SJCRH30 (cell line): ENCODE measurements around the gene C17orf100. TPM values are rescaled to one million over a fixed set of nuclear protein-coding genes. Genes with fewer than 3 reads are reported as not detected.

Source experiments
- DNase-seq, 2 experiments: peaks; one replicate each; pipeline ENCODE4 v3.0.0-alpha.2; 2015 to 2020
- H3K27ac ChIP-seq: fragments of 250-450 bp; sonication (Bioruptor Pico); 2 replicates; pipeline ENCODE4 v1.5.1; 2020; ENCODE audit warnings: mild to moderate bottlenecking, moderate library complexity
- H3K27me3 ChIP-seq: fragments of 250-450 bp; sonication (Bioruptor Pico); 2 replicates; pipeline ENCODE4 v1.5.1; 2020; ENCODE audit warnings: mild to moderate bottlenecking, moderate library complexity
- H3K36me3 ChIP-seq: fragments of 250-450 bp; sonication (Bioruptor Pico); 2 replicates; pipeline ENCODE4 v1.5.1; 2020; ENCODE audit warnings: mild to moderate bottlenecking, moderate library complexity
- H3K4me1 ChIP-seq: fragments of 250-450 bp; sonication (Bioruptor Pico); 2 replicates; pipeline ENCODE4 v1.5.1; 2020; ENCODE audit warnings: mild to moderate bottlenecking, moderate library complexity
- H3K4me3 ChIP-seq: fragments of 250-450 bp; sonication (Bioruptor Pico); 2 replicates; pipeline ENCODE4 v1.5.1; 2020; ENCODE audit warnings: mild to moderate bottlenecking, moderate library complexity
- H3K9me3 ChIP-seq: fragments of 250-450 bp; sonication (Bioruptor Pico); replicated peaks from 2 replicates; pipeline ENCODE4 v1.5.1; 2020; ENCODE audit warnings: mild to moderate bottlenecking, moderate library complexity
- total RNA-seq: library from RNA; depleted of rRNA; stranded (reverse); fragments of >200 nt; shearing (Covaris generic); gene quantifications from 2 replicates; pipeline ENCODE4 v1.2.3, GENCODE V29; 2014

The C17orf100 gene
- total RNA-seq, 1 experiment from 2014 or later = 1.9 TPM

GRCh38 chr17:6670571-6670970 is 19.0 kb downstream of the C17orf100 start:
- H3K4me3 ChIP-seq = no peak overlapping the region
- H3K27ac ChIP-seq = no peak overlapping the region
- H3K4me1 ChIP-seq = no peaks in the 10 kb centered on the region
- no peak for DNase-seq
- no peaks in the 10 kb centered on the region for H3K9me3 ChIP-seq
- H3K36me3 ChIP-seq = no peaks in the 10 kb centered on the region
- H3K27me3 ChIP-seq = no peaks in the 10 kb centered on the region

GRCh38 chr17:6670999-6671398 is 19.4 kb downstream of the C17orf100 start:
- DNase-seq = no peak
- no peaks in the 10 kb centered on the region for H3K9me3 ChIP-seq
- no peaks in the 10 kb centered on the region for H3K36me3 ChIP-seq
- no peak overlapping the region for H3K4me3 ChIP-seq
- no peaks in the 10 kb centered on the region for H3K4me1 ChIP-seq
- no peak overlapping the region for H3K27ac ChIP-seq
- H3K27me3 ChIP-seq = no peaks in the 10 kb centered on the region

GRCh38 chr17:6671431-6671830 is 19.9 kb downstream of the C17orf100 start:
- no peak overlapping the region for H3K4me3 ChIP-seq

DNA sequence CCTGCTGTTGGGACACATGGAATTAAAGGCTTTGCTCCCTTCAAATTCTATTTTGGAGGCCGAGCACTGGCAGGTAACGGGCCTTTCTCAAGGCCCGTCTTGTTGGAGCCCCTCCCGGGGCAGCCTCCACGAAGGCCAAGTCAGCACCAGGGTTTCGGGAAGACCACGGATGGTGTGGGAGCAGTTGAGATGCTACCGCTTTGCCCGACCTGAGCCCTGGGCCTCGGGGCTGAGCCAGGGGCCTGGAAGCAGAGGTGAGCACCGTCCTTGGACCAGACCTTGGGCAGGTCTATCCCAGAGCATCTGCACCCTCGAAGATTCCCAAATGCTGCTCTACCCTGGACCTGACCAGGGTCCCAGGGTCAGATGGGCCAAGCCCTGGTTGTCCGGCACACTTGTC is 23.0 kb downstream of the C17orf100 start:
- Histone ChIP-seq H3K4me3 (no peak overlapping the region), H3K9me3 (no peaks in the 10 kb centered on the region), H3K4me1 (no peaks in the 10 kb centered on the region), H3K27me3 (peaks cover 5% of the 10 kb centered on the region; the same call in 1 of the 2 replicates), H3K36me3 (no peaks in the 10 kb centered on the region), H3K27ac (no peak overlapping the region)
- DNase-seq = no peak

More at GRCh38 chr17:6671431-6671830, 19.9 kb downstream of the C17orf100 start:
- Histone ChIP-seq H3K36me3 (no peaks in the 10 kb centered on the region), H3K27ac (no peak overlapping the region), H3K27me3 (no peaks in the 10 kb centered on the region), H3K4me1 (no peaks in the 10 kb centered on the region), H3K9me3 (no peaks in the 10 kb centered on the region)
- DNase-seq = no peak

DNA sequence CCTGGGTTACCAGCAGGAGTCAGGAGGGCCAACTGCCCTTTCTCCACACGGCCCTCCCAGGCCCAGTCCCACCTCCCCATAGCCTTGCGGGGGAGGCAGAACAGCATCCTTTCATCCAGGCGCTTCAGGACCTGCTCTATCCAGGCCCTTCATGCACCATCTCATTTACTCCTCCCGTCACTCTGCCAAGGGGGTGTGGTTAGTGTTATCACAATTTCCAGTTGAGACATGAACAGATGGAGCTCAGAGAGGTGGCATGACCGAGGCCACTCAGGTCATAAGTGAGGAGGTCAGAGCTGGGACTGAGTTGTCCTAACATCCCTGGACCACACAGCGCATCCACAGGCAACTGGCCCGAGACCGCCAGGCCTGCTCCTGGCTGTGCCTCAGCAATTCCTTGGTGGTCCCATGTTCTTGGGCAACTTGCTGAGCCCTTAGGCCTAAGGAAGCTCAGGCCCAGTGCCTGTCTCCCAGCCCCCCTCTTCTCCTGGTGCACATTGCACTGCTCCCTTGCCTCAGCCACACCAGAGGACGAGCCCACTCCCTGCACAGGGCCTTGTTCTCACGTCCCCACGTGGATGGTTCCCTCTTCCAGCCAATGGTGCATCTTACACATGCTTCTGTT is 23.8 kb downstream of the C17orf100 start:
- Histone ChIP-seq H3K9me3 (no peaks in the 10 kb centered on the region), H3K27ac (no peak overlapping the region), H3K4me1 (no peaks in the 10 kb centered on the region), H3K27me3 (peaks cover 5% of the 10 kb centered on the region; the same call in 1 of the 2 replicates), H3K36me3 (no peaks in the 10 kb centered on the region), H3K4me3 (no peak overlapping the region)
- no peak for DNase-seq

GRCh38 chr17:6676802-6677157 is 25.2 kb downstream of the C17orf100 start:
- Histone ChIP-seq H3K27ac (no peak overlapping the region), H3K27me3 (peaks cover 5% of the 10 kb centered on the region; the same call in 1 of the 2 replicates)

DNA sequence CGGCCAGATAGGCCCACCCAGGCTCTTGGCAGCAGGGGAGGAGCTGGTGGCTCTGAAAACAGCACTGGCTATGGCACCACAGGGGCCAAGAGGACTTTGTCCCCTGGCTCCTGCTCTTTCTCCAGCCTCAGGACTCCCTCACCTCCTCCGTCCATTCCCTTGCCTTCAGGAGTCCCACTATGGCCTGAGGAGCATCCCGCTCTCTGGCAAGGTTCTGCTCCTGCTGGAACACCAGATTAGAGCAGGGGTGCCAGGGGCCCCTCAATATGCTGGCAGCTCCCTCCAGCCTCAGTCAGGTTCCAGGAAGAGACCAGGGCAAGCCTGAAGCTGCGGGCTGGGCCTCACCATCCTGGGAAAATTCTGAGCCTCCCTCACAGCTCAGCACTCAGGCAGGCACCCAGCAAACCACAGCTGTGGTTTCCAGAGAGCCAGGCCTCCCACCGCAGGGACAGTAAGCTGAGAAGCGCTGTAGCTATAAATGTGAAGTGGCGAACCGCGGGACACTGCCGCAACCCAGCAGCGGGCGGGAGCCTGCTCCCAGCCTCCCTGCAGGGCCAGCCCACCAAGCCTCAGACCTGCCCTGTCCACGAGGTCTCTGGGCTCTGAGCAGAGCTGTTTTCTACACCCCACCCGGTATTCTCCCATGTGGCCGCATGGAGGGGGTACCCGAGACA is 25.7 kb downstream of the C17orf100 start:
- Histone ChIP-seq H3K27me3 (peaks cover 5% of the 10 kb centered on the region; the same call in 1 of the 2 replicates), H3K9me3 (no peaks in the 10 kb centered on the region), H3K36me3 (no peaks in the 10 kb centered on the region), H3K4me3 (no peak overlapping the region), H3K4me1 (no peaks in the 10 kb centered on the region), H3K27ac (no peak overlapping the region)
- peak; percentile 45 to 51 for DNase-seq

More at GRCh38 chr17:6676802-6677157, 25.2 kb downstream of the C17orf100 start:
- H3K36me3 ChIP-seq = no peaks in the 10 kb centered on the region
- DNase-seq = no peak
- no peak overlapping the region for H3K4me3 ChIP-seq
- H3K4me1 ChIP-seq = no peaks in the 10 kb centered on the region
- no peaks in the 10 kb centered on the region for H3K9me3 ChIP-seq

- H3K27ac ChIP-seq = no peak overlapping the region
- DNase-seq = no peak
- H3K36me3 ChIP-seq = no peaks in the 10 kb centered on the region
- no peaks in the 10 kb centered on the region for H3K9me3 ChIP-seq
- H3K4me3 ChIP-seq = no peak overlapping the region
- no peaks in the 10 kb centered on the region for H3K4me1 ChIP-seq
- peaks cover 5% of the 10 kb centered on the region; the same call in 1 of the 2 replicates for H3K27me3 ChIP-seq
These were observed 26.4 kb downstream of the C17orf100 start for GRCh38 chr17:6677946-6678345.

- no peaks in the 10 kb centered on the region for H3K36me3 ChIP-seq
- peaks cover 5% of the 10 kb centered on the region; the same call in 1 of the 2 replicates for H3K27me3 ChIP-seq
- DNase-seq = no peak
- H3K27ac ChIP-seq = no peak overlapping the region
- H3K4me3 ChIP-seq = no peak overlapping the region
- H3K9me3 ChIP-seq = no peaks in the 10 kb centered on the region
- H3K4me1 ChIP-seq = no peaks in the 10 kb centered on the region
These were observed 27.7 kb downstream of the C17orf100 start for GRCh38 chr17:6679241-6679640.

DNA sequence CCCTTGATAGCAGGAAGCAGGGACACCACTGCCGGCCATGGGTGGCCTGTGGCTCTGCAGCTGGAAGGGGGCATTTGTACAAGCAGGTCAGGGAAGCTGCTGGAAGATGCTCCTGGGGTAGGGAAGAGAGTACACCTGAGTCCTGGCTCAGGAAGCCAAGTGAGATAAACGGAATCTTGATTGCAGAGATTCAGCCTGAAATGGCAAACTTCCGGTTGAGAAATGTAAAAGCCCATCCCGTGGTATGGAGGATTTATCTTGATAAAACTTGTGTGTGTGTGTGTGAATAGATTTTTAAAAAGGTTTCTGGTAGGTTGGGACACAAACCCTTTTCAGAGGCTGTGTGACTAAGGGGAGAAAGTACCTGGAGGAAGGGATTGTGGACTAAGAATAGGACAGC is 29.6 kb downstream of the C17orf100 start:
- Histone ChIP-seq H3K4me1 (no peaks in the 10 kb centered on the region), H3K36me3 (no peaks in the 10 kb centered on the region), H3K27ac (no peak overlapping the region), H3K9me3 (no peaks in the 10 kb centered on the region), H3K4me3 (no peak overlapping the region), H3K27me3 (peaks cover 5% of the 10 kb centered on the region)
- no peak for DNase-seq

GRCh38 chr17:6681671-6682070 is 30.1 kb downstream of the C17orf100 start:
- DNase-seq = no peak
- Histone ChIP-seq H3K36me3 (no peaks in the 10 kb centered on the region), H3K27me3 (peaks cover 3% of the 10 kb centered on the region), H3K4me3 (no peak overlapping the region), H3K4me1 (no peaks in the 10 kb centered on the region), H3K9me3 (no peaks in the 10 kb centered on the region), H3K27ac (no peak overlapping the region)

DNA sequence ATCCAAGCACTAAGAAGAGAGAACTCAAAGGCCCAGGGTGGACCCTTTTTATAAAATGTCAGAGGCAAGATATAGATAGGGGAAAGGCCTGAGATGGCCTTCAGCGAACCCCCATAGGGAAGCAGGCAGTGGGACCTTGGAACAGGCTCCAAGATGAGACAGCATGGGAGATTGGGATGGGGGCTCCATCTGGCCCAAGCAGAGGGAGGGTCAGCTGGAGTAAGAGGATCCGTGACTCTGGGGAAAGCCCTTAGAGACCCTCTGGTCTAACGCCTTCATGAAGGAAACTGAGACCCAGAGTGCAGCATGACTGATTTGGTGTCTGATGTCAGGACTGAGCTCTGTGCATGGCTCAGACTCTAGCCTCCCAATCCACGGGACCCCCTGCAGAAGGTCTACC is 30.8 kb downstream of the C17orf100 start:
- H3K9me3 ChIP-seq = no peaks in the 10 kb centered on the region

DNA sequence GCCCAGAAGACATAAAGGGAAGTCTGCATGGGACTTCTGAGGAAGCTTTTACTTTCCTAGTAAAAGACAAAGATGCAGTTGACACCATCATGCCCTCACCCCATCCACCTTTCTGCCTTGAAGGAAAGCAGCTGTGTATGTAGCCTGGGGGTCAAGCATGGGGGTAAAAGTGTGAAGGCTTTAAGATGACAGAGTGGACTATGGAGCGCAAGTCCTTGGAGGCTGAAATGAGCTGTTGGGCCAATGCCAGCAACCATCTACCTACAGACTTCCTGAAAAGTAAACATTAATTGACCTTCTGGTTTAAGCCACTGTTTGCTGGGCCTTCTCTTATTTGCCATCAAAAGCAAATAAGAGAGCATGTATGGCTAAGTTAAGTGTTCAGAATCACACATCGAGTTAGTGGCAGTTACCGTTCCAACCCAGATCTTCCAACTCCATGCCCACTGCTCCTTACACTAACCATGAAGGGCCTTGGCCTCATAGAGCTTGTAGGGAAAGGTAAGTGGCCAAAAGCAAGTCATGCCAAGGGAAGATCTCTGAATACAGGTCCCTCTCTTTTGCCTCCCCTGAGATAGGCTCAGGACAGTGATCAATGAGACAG is 31.6 kb downstream of the C17orf100 start:
- Histone ChIP-seq H3K27ac (no peak overlapping the region), H3K36me3 (no peaks in the 10 kb centered on the region), H3K4me3 (no peak overlapping the region), H3K9me3 (no peaks in the 10 kb centered on the region), H3K4me1 (no peaks in the 10 kb centered on the region), H3K27me3 (no peaks in the 10 kb centered on the region; the same call in 1 of the 2 replicates)
- DNase-seq = no peak

More for the DNA sequence above, 30.8 kb downstream of the C17orf100 start:
- Histone ChIP-seq H3K4me1 (no peaks in the 10 kb centered on the region), H3K27me3 (no peaks in the 10 kb centered on the region; the same call in 1 of the 2 replicates), H3K36me3 (no peaks in the 10 kb centered on the region), H3K4me3 (no peak overlapping the region), H3K27ac (no peak overlapping the region)
- no peak for DNase-seq

GRCh38 chr17:6683730-6684459 is 32.3 kb downstream of the C17orf100 start:
- H3K9me3 ChIP-seq = no peaks in the 10 kb centered on the region
- H3K36me3 ChIP-seq = no peaks in the 10 kb centered on the region
- no peak overlapping the region for H3K4me3 ChIP-seq
- no peaks in the 10 kb centered on the region for H3K4me1 ChIP-seq
- no peaks in the 10 kb centered on the region; the same call in 1 of the 2 replicates for H3K27me3 ChIP-seq
- no peak overlapping the region for H3K27ac ChIP-seq
- DNase-seq = no peak

- Histone ChIP-seq H3K36me3 (no peaks in the 10 kb centered on the region), H3K9me3 (no peaks in the 10 kb centered on the region), H3K27me3 (no peaks in the 10 kb centered on the region; the same call in 1 of the 2 replicates), H3K4me1 (no peaks in the 10 kb centered on the region), H3K4me3 (no peak overlapping the region), H3K27ac (no peak overlapping the region)
- DNase-seq = no peak
These were observed 32.9 kb downstream of the C17orf100 start for GRCh38 chr17:6684460-6684783.
